HepG2 (cell line): ENCODE measurements around the gene GGACT. TPM values are rescaled to one million over a fixed set of nuclear protein-coding genes. Genes with fewer than 3 reads are reported as not detected.
A peak's percentile ranks its signal among the peaks of the same experiment; 100 is the strongest.

Experiments used
- BRCA1 ChIP-seq: sonication (generic); formaldehyde crosslinking; IDR thresholded peaks from 2 replicates; pipeline ENCODE4 v1.4.0; 2020; ENCODE audit warnings: missing genetic modification reagents
- FOSL2 ChIP-seq: sonication (generic); formaldehyde crosslinking; IDR thresholded peaks from 2 replicates; pipeline ENCODE4 v1.4.0; 2020; ENCODE audit warnings: missing genetic modification reagents
- GTF2F1 ChIP-seq: fragments of 150-350 bp; IDR thresholded peaks from 2 replicates; pipeline ENCODE4 v1.6.1; 2014; ENCODE audit warnings: low read length
- HNRNPL ChIP-seq: fragments of 200-400 bp; formaldehyde crosslinking; IDR thresholded peaks from 2 replicates; pipeline ENCODE4 v1.6.1; 2017; ENCODE audit warnings: mild to moderate bottlenecking, low read depth, low read length
- ONECUT2 ChIP-seq: sonication (generic); formaldehyde crosslinking; IDR thresholded peaks from 2 replicates; pipeline ENCODE4 v1.4.0; 2020; ENCODE audit warnings: missing genetic modification reagents
- PAWR ChIP-seq: sonication (generic); formaldehyde crosslinking; IDR thresholded peaks from 2 replicates; pipeline ENCODE4 v1.4.0; 2020; ENCODE audit warnings: missing genetic modification reagents, mild to moderate bottlenecking, borderline replicate concordance
- PAXIP1 ChIP-seq: sonication (generic); formaldehyde crosslinking; conservative IDR thresholded peaks from 2 replicates; pipeline ENCODE4 v1.4.0; 2020; ENCODE audit warnings: mild to moderate bottlenecking, missing genetic modification reagents, moderate library complexity
- REPIN1 ChIP-seq: sonication (generic); formaldehyde crosslinking; IDR thresholded peaks from 2 replicates; pipeline ENCODE4 v1.8.0; 2022; ENCODE audit warnings: missing genetic modification reagents, low read depth, mild to moderate bottlenecking, borderline replicate concordance
- SP4 ChIP-seq: sonication (generic); formaldehyde crosslinking; IDR thresholded peaks from 2 replicates; pipeline ENCODE4 v1.8.1; 2023; ENCODE audit warnings: mild to moderate bottlenecking, missing genetic modification reagents
- SRY ChIP-seq: sonication (generic); formaldehyde crosslinking; IDR thresholded peaks from 2 replicates; pipeline ENCODE4 v1.8.0; 2022; ENCODE audit warnings: mild to moderate bottlenecking, missing genetic modification reagents
- THAP11 ChIP-seq: IDR thresholded peaks from 2 replicates; pipeline ENCODE4 v1.6.1; 2016; ENCODE audit warnings: missing biosample characterization, missing genetic modification reagents
- TOPORS ChIP-seq: sonication (generic); formaldehyde crosslinking; IDR thresholded peaks from 2 replicates; pipeline ENCODE4 v1.8.0; 2023; ENCODE audit warnings: mild to moderate bottlenecking, missing genetic modification reagents
- ZFP36 ChIP-seq: fragments of 150-350 bp; IDR thresholded peaks from 2 replicates; pipeline ENCODE4 v1.6.1; 2018; ENCODE audit warnings: borderline replicate concordance, low read length, low read depth; ENCODE audit not compliant: partially characterized antibody
- ZFX ChIP-seq: sonication (generic); formaldehyde crosslinking; IDR thresholded peaks from 2 replicates; pipeline ENCODE4 v1.4.0; 2020; ENCODE audit warnings: mild to moderate bottlenecking, low read depth, missing genetic modification reagents, moderate library complexity
- ZNF256 ChIP-seq: sonication (generic); formaldehyde crosslinking; conservative IDR thresholded peaks from 2 replicates; pipeline ENCODE4 v1.4.0; 2020; ENCODE audit warnings: missing genetic modification reagents
- ZNF414 ChIP-seq: sonication (generic); formaldehyde crosslinking; IDR thresholded peaks from 2 replicates; pipeline ENCODE4 v1.5.0; 2020; ENCODE audit warnings: missing genetic modification reagents
- ZNF430 ChIP-seq: sonication (generic); formaldehyde crosslinking; IDR thresholded peaks from 2 replicates; pipeline ENCODE4 v1.9.0; 2021; ENCODE audit warnings: mild to moderate bottlenecking, missing genetic modification reagents
- polyA plus RNA-seq, 8 experiments: library from polyadenylated mRNA; depleted of rRNA in 3 of 8; stranded (reverse) in 7 of 8; unstranded in 1 of 8; fragments of >200 nt; fragmentation: Illumina TruSeq in 4 of 8; extraction: Trizol in 4 of 8; gene quantifications; 2 replicates each; pipeline versions ENCODE4 v1.2.1 to v1.2.3, GENCODE V29; 2011 to 2016; ENCODE audit warnings: low read depth in 4 of 8, missing spikeins in 1 of 8, mixed read lengths in 1 of 8; ENCODE audit not compliant: insufficient read depth in 1 of 8
- total RNA-seq, 5 experiments: library from RNA; depleted of rRNA; stranded (reverse); fragments of >200 nt; fragmentation: Illumina TruSeq; extraction: Trizol; gene quantifications; 2 replicates each; pipeline ENCODE4 v1.2.3, GENCODE V29; 2016; ENCODE audit warnings: low read depth in 1 of 5
- TF ChIP-seq, protein P1 (sequence below): sonication (generic); formaldehyde crosslinking; IDR thresholded peaks from 2 replicates; pipeline ENCODE4 v1.4.0; 2020; ENCODE audit warnings: mild to moderate bottlenecking, low read depth, missing genetic modification reagents
- TF ChIP-seq, protein P2 (sequence below): sonication (generic); formaldehyde crosslinking; IDR thresholded peaks from 2 replicates; pipeline ENCODE4 v1.4.0; 2020; ENCODE audit warnings: missing genetic modification reagents
- TF ChIP-seq, protein P3 (sequence below): sonication (generic); formaldehyde crosslinking; IDR thresholded peaks from 2 replicates; pipeline ENCODE4 v1.4.0; 2020; ENCODE audit warnings: mild to moderate bottlenecking, missing genetic modification reagents

The GGACT gene
- total and polyA plus RNA-seq, 2 of the 13 experiments (the other 11 are each of a cell fraction or from before 2014, with no cell fraction given): 1.7 to 1.9 TPM

DNA sequence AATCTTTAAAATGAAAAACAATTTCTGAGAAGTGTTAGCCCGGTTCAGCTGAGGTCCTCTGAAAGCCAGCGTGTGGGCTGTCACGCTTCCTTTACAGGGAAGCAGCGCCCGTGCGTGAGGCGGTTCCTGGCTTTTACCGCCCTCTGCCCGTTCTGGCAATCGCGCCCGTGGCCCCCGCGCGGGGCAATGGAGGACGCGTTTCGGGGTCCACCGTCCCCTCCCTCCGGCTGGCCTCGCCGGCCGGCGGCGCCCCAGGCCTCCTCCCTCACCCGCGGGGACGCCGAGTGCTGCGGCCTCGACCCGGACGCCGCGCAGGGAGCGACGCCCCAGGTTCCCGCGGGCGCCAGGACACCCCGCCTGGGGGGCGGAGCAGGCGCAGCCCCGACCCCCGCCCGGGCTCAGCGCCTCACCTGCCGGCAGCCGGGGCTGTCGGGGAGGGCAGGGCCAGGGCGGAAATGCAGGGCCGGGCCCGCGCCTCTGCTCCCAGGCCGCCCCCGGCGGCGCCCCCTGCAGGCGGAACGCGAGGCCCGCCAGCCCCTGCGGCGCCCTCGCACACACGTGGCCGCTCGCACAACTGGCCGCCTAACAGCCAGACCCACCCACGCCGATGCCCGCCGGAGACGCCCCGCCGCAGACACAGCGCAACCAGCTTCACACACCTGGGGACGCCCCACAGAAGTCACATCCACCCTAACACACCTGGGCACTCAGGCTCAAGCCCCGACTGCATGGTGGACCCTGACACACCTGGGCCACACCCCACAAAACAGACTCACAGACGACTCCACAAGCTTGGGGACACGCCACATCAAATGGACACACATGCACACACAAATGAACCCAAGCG is at the start of gene GGACT (continued):
- no peak for TF ChIP-seq PAWR
- TF ChIP-seq, protein P1, sequence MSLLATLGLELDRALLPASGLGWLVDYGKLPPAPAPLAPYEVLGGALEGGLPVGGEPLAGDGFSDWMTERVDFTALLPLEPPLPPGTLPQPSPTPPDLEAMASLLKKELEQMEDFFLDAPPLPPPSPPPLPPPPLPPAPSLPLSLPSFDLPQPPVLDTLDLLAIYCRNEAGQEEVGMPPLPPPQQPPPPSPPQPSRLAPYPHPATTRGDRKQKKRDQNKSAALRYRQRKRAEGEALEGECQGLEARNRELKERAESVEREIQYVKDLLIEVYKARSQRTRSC (CRISPR knock-in tag): 0 out of 2 replicates have a peak, but pooled peaks have one; percentile 52
- TF ChIP-seq ZFP36: no peak
- TF ChIP-seq THAP11 (CRISPR knock-in tag): peak; percentile 78
- 0 out of 2 replicates have a peak, but pooled peaks have one; percentile 22 for TF ChIP-seq BRCA1 (CRISPR knock-in tag)
- no peak for TF ChIP-seq HNRNPL
- 0 out of 2 replicates have a peak, but pooled peaks have one; percentile 51 for TF ChIP-seq SRY (CRISPR knock-in tag)
- no peak; the same call in 1 of the 2 replicates for TF ChIP-seq ZNF414
- peak; percentile 81; the same call in 1 of the 2 replicates for TF ChIP-seq TOPORS
- TF ChIP-seq ZFX: peak; percentile 82
- no peak for TF ChIP-seq FOSL2 (CRISPR knock-in tag)
- no peak for TF ChIP-seq ZNF256 (CRISPR knock-in tag)
- TF ChIP-seq, protein P2, sequence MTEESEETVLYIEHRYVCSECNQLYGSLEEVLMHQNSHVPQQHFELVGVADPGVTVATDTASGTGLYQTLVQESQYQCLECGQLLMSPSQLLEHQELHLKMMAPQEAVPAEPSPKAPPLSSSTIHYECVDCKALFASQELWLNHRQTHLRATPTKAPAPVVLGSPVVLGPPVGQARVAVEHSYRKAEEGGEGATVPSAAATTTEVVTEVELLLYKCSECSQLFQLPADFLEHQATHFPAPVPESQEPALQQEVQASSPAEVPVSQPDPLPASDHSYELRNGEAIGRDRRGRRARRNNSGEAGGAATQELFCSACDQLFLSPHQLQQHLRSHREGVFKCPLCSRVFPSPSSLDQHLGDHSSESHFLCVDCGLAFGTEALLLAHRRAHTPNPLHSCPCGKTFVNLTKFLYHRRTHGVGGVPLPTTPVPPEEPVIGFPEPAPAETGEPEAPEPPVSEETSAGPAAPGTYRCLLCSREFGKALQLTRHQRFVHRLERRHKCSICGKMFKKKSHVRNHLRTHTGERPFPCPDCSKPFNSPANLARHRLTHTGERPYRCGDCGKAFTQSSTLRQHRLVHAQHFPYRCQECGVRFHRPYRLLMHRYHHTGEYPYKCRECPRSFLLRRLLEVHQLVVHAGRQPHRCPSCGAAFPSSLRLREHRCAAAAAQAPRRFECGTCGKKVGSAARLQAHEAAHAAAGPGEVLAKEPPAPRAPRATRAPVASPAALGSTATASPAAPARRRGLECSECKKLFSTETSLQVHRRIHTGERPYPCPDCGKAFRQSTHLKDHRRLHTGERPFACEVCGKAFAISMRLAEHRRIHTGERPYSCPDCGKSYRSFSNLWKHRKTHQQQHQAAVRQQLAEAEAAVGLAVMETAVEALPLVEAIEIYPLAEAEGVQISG (CRISPR knock-in tag): peak; percentile 99
- TF ChIP-seq REPIN1 (CRISPR knock-in tag): peak; percentile 69; the same call in 1 of the 2 replicates
- TF ChIP-seq GTF2F1: no peak
- 0 out of 2 replicates have a peak, but pooled peaks have one; percentile 57 for TF ChIP-seq ZNF430 (CRISPR knock-in tag)
- peak; percentile 50; the same call in 1 of the 2 replicates for TF ChIP-seq SP4
- no peak for TF ChIP-seq ONECUT2 (CRISPR knock-in tag)
- TF ChIP-seq, protein P3, sequence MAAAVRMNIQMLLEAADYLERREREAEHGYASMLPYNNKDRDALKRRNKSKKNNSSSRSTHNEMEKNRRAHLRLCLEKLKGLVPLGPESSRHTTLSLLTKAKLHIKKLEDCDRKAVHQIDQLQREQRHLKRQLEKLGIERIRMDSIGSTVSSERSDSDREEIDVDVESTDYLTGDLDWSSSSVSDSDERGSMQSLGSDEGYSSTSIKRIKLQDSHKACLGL (CRISPR knock-in tag): peak; percentile 87
- no peak for TF ChIP-seq PAXIP1 (CRISPR knock-in tag)
